Measurements from ENCODE around the gene SPEN. TPM values are rescaled to one million over a fixed set of nuclear protein-coding genes. Genes with fewer than 3 reads are reported as not detected.

The SPEN gene
- total and polyA plus RNA-seq, 10 of the 15 experiments (the other 5 are each of a cell fraction or from before 2014, with no cell fraction given): 5.2 to 58.7 (median 20.1) TPM

- TF ChIP-seq MEF2B (IDR thresholded peaks at IDR 0.05; ENCODE audit: partially characterized antibody, poor library complexity, severe bottlenecking) (peak; percentile 74), NKRF (conservative IDR thresholded peaks at IDR 0.05) (peak; percentile 79; the same call in 1 of the 2 replicates), RUNX3 (IDR thresholded peaks at IDR 0.05; ENCODE audit: low read length) (peak; percentile 73), WRNIP1 (IDR thresholded peaks at IDR 0.05; ENCODE audit: borderline replicate concordance, low read depth, low read length) (0 out of 2 replicates have a peak, but pooled peaks have one; percentile 20), CBX3 (IDR thresholded peaks at IDR 0.05; ENCODE audit: borderline replicate concordance, low read depth) (no peak), EGR1 (IDR thresholded peaks at IDR 0.05; ENCODE audit: borderline replicate concordance in 1 of 2, low read depth in 2 of 2, low read length in 2 of 2) (peak in 1 of 2 experiments; percentile 44; a peak in 1 of 3 replicates), SIN3A (IDR thresholded peaks at IDR 0.05; ENCODE audit: low read depth, low read length) (peak; percentile 62; the same call in 1 of the 2 replicates), YY1 (IDR thresholded peaks at IDR 0.05; ENCODE audit: low read depth, low read length) (peak; percentile 94), MXI1 (IDR thresholded peaks at IDR 0.05; ENCODE audit: low read depth, low read length) (peak; percentile 32), RELB (IDR thresholded peaks at IDR 0.05; ENCODE audit: low read depth) (peak; percentile 64), BCL3 (IDR thresholded peaks at IDR 0.05; ENCODE audit: borderline replicate concordance, insufficient read depth, low read depth, low read length, poor library complexity, severe bottlenecking) (no peak), SPI1 (IDR thresholded peaks at IDR 0.05; ENCODE audit: borderline replicate concordance, insufficient read depth, low read depth, low read length) (0 out of 2 replicates have a peak, but pooled peaks have one; percentile 41), TAF1 (IDR thresholded peaks at IDR 0.05; ENCODE audit: borderline replicate concordance, low read depth, low read length) (peak; percentile 53; the same call in 1 of the 2 replicates), MYC (IDR thresholded peaks at IDR 0.05; ENCODE audit: insufficient read depth, insufficient read length, insufficient replicate concordance, low read length, severe bottlenecking) (peak; percentile 76), MAX (IDR thresholded peaks at IDR 0.05; ENCODE audit: low read depth, low read length) (peak; percentile 7; the same call in 1 of the 2 replicates), RELA (IDR thresholded peaks at IDR 0.05; ENCODE audit: borderline replicate concordance, partially characterized antibody) (no peak), NR2F1 (conservative IDR thresholded peaks at IDR 0.05) (0 out of 2 replicates have a peak, but pooled peaks have one; percentile 24), GABPA (IDR thresholded peaks at IDR 0.05; ENCODE audit: low read depth) (no peak)
Observed at GRCh38 chr1:15849775-15850324, 2.3 kb downstream of the SPEN start (continued).
